HG03060 (cell line): Measurements from ENCODE around the gene SPON1.
A peak's percentile ranks its signal among the peaks of the same experiment; 100 is the strongest.

Experiments
- ATAC-seq: cut with Tn5 transposase; IDR thresholded peaks from one replicate; pipeline ENCODE4 v1.9.1; 2021; ENCODE audit warnings: low read depth, moderate number of reproducible peaks; ENCODE audit not compliant: unreplicated experiment

Gene SPON1

GRCh38 chr11:14308114-14308896 is 345.8 kb downstream of the SPON1 start:
- peak; percentile 40 for ATAC-seq

GRCh38 chr11:14308897-14309387 is 346.4 kb downstream of the SPON1 start:
- ATAC-seq = peak; percentile 11

GRCh38 chr11:14309425-14310192 is 347.1 kb downstream of the SPON1 start:
- ATAC-seq = no peak

GRCh38 chr11:14310679-14311078 is 348.2 kb downstream of the SPON1 start:
- no peak for ATAC-seq

GRCh38 chr11:14312736-14313438 is 350.4 kb downstream of the SPON1 start:
- no peak for ATAC-seq

- no peak for ATAC-seq
Measured at GRCh38 chr11:14314127-14314526, 351.6 kb downstream of the SPON1 start.

- ATAC-seq = no peak
Measured at GRCh38 chr11:14315130-14315529, 352.6 kb downstream of the SPON1 start.
